Subcutaneous abdominal adipose tissue (tissue), 5 donors: ENCODE measurements around the gene SORCS3.

Source experiments
- H3K27ac ChIP-seq: one replicate; pipeline ENCODE4 v1.7.0; 2013; ENCODE audit warnings: low read depth, mild to moderate bottlenecking, inconsistent platforms, low read length, moderate library complexity
- H3K27me3 ChIP-seq, 5 donors: one replicate each; pipeline ENCODE4 v1.7.0; 2013; ENCODE audit warnings: low read length in 5 of 5, inconsistent platforms in 1 of 5; ENCODE audit not compliant: control insufficient read depth in 5 of 5, insufficient read depth in 4 of 5
- H3K36me3 ChIP-seq, 5 donors: one replicate each; pipeline ENCODE4 v1.7.0; 2013; ENCODE audit warnings: low read length in 5 of 5; ENCODE audit not compliant: control insufficient read depth in 5 of 5, insufficient read depth in 5 of 5
- H3K4me1 ChIP-seq, 5 donors: one replicate each; pipeline ENCODE4 v1.7.0; 2013; ENCODE audit warnings: low read length in 5 of 5, mild to moderate bottlenecking in 3 of 5, moderate library complexity in 1 of 5; ENCODE audit not compliant: control insufficient read depth in 5 of 5, insufficient read depth in 5 of 5
- H3K4me3 ChIP-seq, 5 donors: one replicate each; pipeline ENCODE4 v1.7.0; 2013; ENCODE audit warnings: low read length in 5 of 5, low read depth in 1 of 5
- H3K9ac ChIP-seq, 5 donors: one replicate each; pipeline ENCODE4 v1.7.0; 2013; ENCODE audit warnings: low read length in 5 of 5, mild to moderate bottlenecking in 4 of 5, moderate library complexity in 3 of 5
- H3K9me3 ChIP-seq, 5 donors: one replicate each; pipeline ENCODE4 v1.7.0; 2013; ENCODE audit warnings: low read length in 5 of 5; ENCODE audit not compliant: control insufficient read depth in 5 of 5
- donor health status: healthy.
- donor health status: healthy.
- donor health status: healthy.
- donor health status: healthy.
- donor health status: healthy.

The SORCS3 gene

GRCh38 chr10:104938031-104938430, 296.9 kb downstream of the SORCS3 start:
- Histone ChIP-seq H3K36me3 (no peaks in the 10 kb centered on the region), H3K9ac (no peak overlapping the region), H3K4me3 (no peak overlapping the region), H3K27ac (no peak overlapping the region), H3K4me1 (no peaks in the 10 kb centered on the region), H3K27me3 (no peaks in the 10 kb centered on the region), H3K9me3 (no peaks in the 10 kb centered on the region)

GRCh38 chr10:104941662-104942061, 300.6 kb downstream of the SORCS3 start:
- H3K4me1 ChIP-seq: no peaks in the 10 kb centered on the region
- no peak overlapping the region for H3K4me3 ChIP-seq
- H3K9ac ChIP-seq: no peak overlapping the region
- H3K36me3 ChIP-seq: no peaks in the 10 kb centered on the region
- no peak overlapping the region for H3K27ac ChIP-seq
- no peaks in the 10 kb centered on the region for H3K27me3 ChIP-seq
- H3K9me3 ChIP-seq: peaks cover 0 to 2% (median 0%) of the 10 kb centered on the region in 5 donors

- Histone ChIP-seq H3K9me3 (peaks cover 0 to 2% (median 0%) of the 10 kb centered on the region in 5 donors), H3K36me3 (no peaks in the 10 kb centered on the region), H3K9ac (no peak overlapping the region), H3K4me3 (no peak overlapping the region), H3K27ac (no peak overlapping the region), H3K4me1 (no peaks in the 10 kb centered on the region), H3K27me3 (no peaks in the 10 kb centered on the region)
Observed at GRCh38 chr10:104947314-104947713, 306.2 kb downstream of the SORCS3 start.

- no peak overlapping the region for H3K27ac ChIP-seq
- no peak overlapping the region for H3K9ac ChIP-seq
- H3K4me3 ChIP-seq: no peak overlapping the region
- peaks cover 0 to 10% (median 0%) of the 10 kb centered on the region in 5 donors for H3K9me3 ChIP-seq
- H3K27me3 ChIP-seq: no peaks in the 10 kb centered on the region
- no peaks in the 10 kb centered on the region for H3K4me1 ChIP-seq
- H3K36me3 ChIP-seq: no peaks in the 10 kb centered on the region
Observed at GRCh38 chr10:104957178-104957841, 316.2 kb downstream of the SORCS3 start.

- Histone ChIP-seq H3K4me1 (no peaks in the 10 kb centered on the region), H3K36me3 (no peaks in the 10 kb centered on the region), H3K27me3 (no peaks in the 10 kb centered on the region), H3K27ac (no peak overlapping the region), H3K9me3 (peaks cover 0 to 6% (median 0%) of the 10 kb centered on the region in 5 donors), H3K9ac (no peak overlapping the region), H3K4me3 (no peak overlapping the region)
Observed at GRCh38 chr10:104966563-104967297, 325.6 kb downstream of the SORCS3 start.

GRCh38 chr10:104980368-104980767, 339.3 kb downstream of the SORCS3 start:
- H3K36me3 ChIP-seq: no peaks in the 10 kb centered on the region
- H3K27ac ChIP-seq: no peak overlapping the region
- H3K9ac ChIP-seq: no peak overlapping the region
- H3K4me1 ChIP-seq: no peaks in the 10 kb centered on the region
- H3K9me3 ChIP-seq: peaks cover 0 to 2% (median 0%) of the 10 kb centered on the region in 5 donors
- H3K4me3 ChIP-seq: no peak overlapping the region
- no peaks in the 10 kb centered on the region for H3K27me3 ChIP-seq

GRCh38 chr10:104981995-104982394, 340.9 kb downstream of the SORCS3 start:
- Histone ChIP-seq H3K9ac (no peak overlapping the region), H3K4me1 (no peaks in the 10 kb centered on the region), H3K27ac (no peak overlapping the region), H3K9me3 (peaks cover 0 to 6% (median 0%) of the 10 kb centered on the region in 5 donors), H3K27me3 (no peaks in the 10 kb centered on the region), H3K36me3 (no peaks in the 10 kb centered on the region), H3K4me3 (no peak overlapping the region)

GRCh38 chr10:104988686-104989085, 347.6 kb downstream of the SORCS3 start:
- H3K4me1 ChIP-seq: no peaks in the 10 kb centered on the region
- no peaks in the 10 kb centered on the region for H3K36me3 ChIP-seq
- no peaks in the 10 kb centered on the region for H3K27me3 ChIP-seq
- H3K9me3 ChIP-seq: peaks cover 0 to 6% (median 0%) of the 10 kb centered on the region in 5 donors
- no peak overlapping the region for H3K27ac ChIP-seq
- no peak overlapping the region for H3K4me3 ChIP-seq
- no peak overlapping the region for H3K9ac ChIP-seq

GRCh38 chr10:104989880-104990279, 348.8 kb downstream of the SORCS3 start:
- Histone ChIP-seq H3K4me3 (no peak overlapping the region), H3K9ac (no peak overlapping the region), H3K27me3 (no peaks in the 10 kb centered on the region), H3K4me1 (no peaks in the 10 kb centered on the region), H3K36me3 (no peaks in the 10 kb centered on the region), H3K27ac (no peak overlapping the region), H3K9me3 (peaks cover 0 to 3% (median 0%) of the 10 kb centered on the region in 5 donors)

- Histone ChIP-seq H3K27me3 (no peaks in the 10 kb centered on the region), H3K4me3 (no peak overlapping the region), H3K9ac (no peak overlapping the region), H3K4me1 (no peaks in the 10 kb centered on the region), H3K27ac (no peak overlapping the region), H3K36me3 (no peaks in the 10 kb centered on the region), H3K9me3 (no peaks in the 10 kb centered on the region)
Observed at GRCh38 chr10:104993085-104993484, 352.0 kb downstream of the SORCS3 start.
